Measurements from ENCODE around the gene PDZK1IP1. TPM values are rescaled to one million over a fixed set of nuclear protein-coding genes. Genes with fewer than 3 reads are reported as not detected.
"Not testable (repeated sequence)": the region's sequence is repeated elsewhere in the genome, so short reads cannot be mapped to it uniquely, and the experiment has no call there.

Gene PDZK1IP1
- total RNA-seq, 1 experiment from 2014 or later, result not detected

- ChIA-PET POLR2A (ENCODE audit: low non-redundant PET) (no interaction called here), CTCF (no interaction called here)
- H3K27me3 ChIP-seq (replicated peaks; ENCODE audit: insufficient read depth, low read depth, low read length, poor library complexity), result peaks cover 31% of the 10 kb centered on the region
- H3K27ac ChIP-seq (ENCODE audit: low read depth, low read length, poor library complexity, severe bottlenecking), result no peak overlapping the region
- no peak overlapping the region for H3K4me3 ChIP-seq (ENCODE audit: low read depth, low read length, poor library complexity, severe bottlenecking)
- no peaks in the 10 kb centered on the region for H3K4me1 ChIP-seq (ENCODE audit: insufficient read depth, low read length, poor library complexity, severe bottlenecking)
- intact Hi-C loops (cut with micrococcal nuclease; ENCODE audit: unreplicated experiment), result no loop called here
- TF ChIP-seq CTCF (conservative IDR thresholded peaks at IDR 0.05; ENCODE audit: low read depth, low read length) (no peak), EZH2 (IDR thresholded peaks at IDR 0.05; ENCODE audit: borderline replicate concordance, low read depth, low read length, poor library complexity, severe bottlenecking) (no peak)
- H3K9me3 ChIP-seq (ENCODE audit: low read depth, low read length, poor library complexity, severe bottlenecking), result peaks cover 8% of the 10 kb centered on the region
- no peaks in the 10 kb centered on the region for H3K36me3 ChIP-seq (ENCODE audit: insufficient read depth, low read length, poor library complexity, severe bottlenecking)
- BruUV-seq (replicated peaks), result no TSS peak
- no peak for DNase-seq (ENCODE audit: low spot score)
These were observed 11.3 kb upstream of the PDZK1IP1 start for GRCh38 chr1:47201179-47201578.

GRCh38 chr1:47198214-47198613 is 8.4 kb upstream of the PDZK1IP1 start:
- H3K27ac ChIP-seq (ENCODE audit: low read depth, low read length, poor library complexity, severe bottlenecking), result no peak overlapping the region
- no peaks in the 10 kb centered on the region for H3K4me1 ChIP-seq (ENCODE audit: insufficient read depth, low read length, poor library complexity, severe bottlenecking)
- POLR2A ChIA-PET (ENCODE audit: low non-redundant PET), result no interaction called here
- H3K4me3 ChIP-seq (ENCODE audit: low read depth, low read length, poor library complexity, severe bottlenecking), result no peak overlapping the region
- BruUV-seq (replicated peaks), result no TSS peak
- H3K36me3 ChIP-seq (ENCODE audit: insufficient read depth, low read length, poor library complexity, severe bottlenecking), result no peaks in the 10 kb centered on the region
- intact Hi-C loops (cut with micrococcal nuclease; ENCODE audit: unreplicated experiment), result no loop called here
- TF ChIP-seq CTCF (conservative IDR thresholded peaks at IDR 0.05; ENCODE audit: low read depth, low read length) (no peak), EZH2 (IDR thresholded peaks at IDR 0.05; ENCODE audit: borderline replicate concordance, low read depth, low read length, poor library complexity, severe bottlenecking) (no peak)
- H3K27me3 ChIP-seq (replicated peaks; ENCODE audit: insufficient read depth, low read depth, low read length, poor library complexity), result peaks cover 30% of the 10 kb centered on the region
- no peak for DNase-seq (ENCODE audit: low spot score)
- peaks cover 6% of the 10 kb centered on the region for H3K9me3 ChIP-seq (ENCODE audit: low read depth, low read length, poor library complexity, severe bottlenecking)
- CTCF ChIA-PET, result no interaction called here

DNA sequence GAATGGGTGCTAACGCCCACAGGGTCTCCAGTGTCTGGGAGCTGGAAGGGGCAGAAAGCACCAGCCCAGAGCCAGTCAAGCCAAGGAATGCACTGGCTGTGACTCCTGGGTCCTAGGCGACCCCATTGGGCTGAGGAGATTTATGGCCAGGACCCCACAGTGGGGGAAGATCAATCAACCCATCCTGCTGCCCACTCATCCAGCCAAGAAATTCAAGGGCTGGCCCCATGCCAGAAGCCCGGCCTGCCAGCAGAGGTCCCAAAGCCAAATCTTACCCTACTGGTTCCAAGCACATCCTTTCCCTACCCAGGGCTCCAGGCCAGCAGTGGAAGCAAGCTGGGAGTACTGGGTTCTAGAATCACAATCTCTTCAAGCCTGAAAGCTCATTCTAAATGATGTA is 6.8 kb upstream of the PDZK1IP1 start:
- Histone ChIP-seq H3K4me3 (ENCODE audit: low read depth, low read length, poor library complexity, severe bottlenecking) (no peak overlapping the region), H3K36me3 (ENCODE audit: insufficient read depth, low read length, poor library complexity, severe bottlenecking) (no peaks in the 10 kb centered on the region), H3K27me3 (replicated peaks; ENCODE audit: insufficient read depth, low read depth, low read length, poor library complexity) (peaks cover 27% of the 10 kb centered on the region), H3K9me3 (ENCODE audit: low read depth, low read length, poor library complexity, severe bottlenecking) (no peaks in the 10 kb centered on the region), H3K27ac (ENCODE audit: low read depth, low read length, poor library complexity, severe bottlenecking) (no peak overlapping the region), H3K4me1 (ENCODE audit: insufficient read depth, low read length, poor library complexity, severe bottlenecking) (no peaks in the 10 kb centered on the region)
- POLR2A ChIA-PET (ENCODE audit: low non-redundant PET), result no interaction called here
- TF ChIP-seq EZH2 (IDR thresholded peaks at IDR 0.05; ENCODE audit: borderline replicate concordance, low read depth, low read length, poor library complexity, severe bottlenecking) (no peak), CTCF (conservative IDR thresholded peaks at IDR 0.05; ENCODE audit: low read depth, low read length) (no peak)
- no TSS peak for BruUV-seq (replicated peaks)
- no peak for DNase-seq (ENCODE audit: low spot score)
- intact Hi-C loops (cut with micrococcal nuclease; ENCODE audit: unreplicated experiment), result no loop called here
- CTCF ChIA-PET, result interaction anchor here (0.5 kb wide), 1 partner anchor 258 kb away, joined by 3 read pairs; no protein-coding TSS in a partner anchor

DNA sequence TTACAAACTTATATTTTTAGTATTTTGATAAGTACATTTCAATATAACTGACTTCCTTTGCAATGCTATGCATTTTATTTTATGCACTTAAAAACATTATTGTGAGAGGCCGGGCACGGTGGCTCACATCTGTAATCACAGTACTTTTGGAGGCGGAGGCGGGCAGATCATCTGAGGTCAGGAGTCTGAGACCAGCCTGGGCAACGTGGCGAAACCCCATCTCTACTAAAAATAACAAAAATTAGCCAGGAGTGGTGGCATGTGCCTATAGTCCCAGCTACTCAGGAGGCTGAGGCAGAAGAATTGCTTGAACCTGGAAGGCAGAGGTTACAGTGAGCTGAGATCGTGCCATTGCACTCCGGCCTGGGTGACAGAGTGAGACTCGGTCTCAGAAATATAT is 6.1 kb upstream of the PDZK1IP1 start:
- BruUV-seq (replicated peaks); intact Hi-C loops (cut with micrococcal nuclease; ENCODE audit: unreplicated experiment): not testable (repeated sequence)

More for the DNA sequence above, 6.1 kb upstream of the PDZK1IP1 start:
- H3K36me3 ChIP-seq (ENCODE audit: insufficient read depth, low read length, poor library complexity, severe bottlenecking); POLR2A ChIA-PET (ENCODE audit: low non-redundant PET); H3K9me3 ChIP-seq (ENCODE audit: low read depth, low read length, poor library complexity, severe bottlenecking); H3K4me1 ChIP-seq (ENCODE audit: insufficient read depth, low read length, poor library complexity, severe bottlenecking); H3K4me3 ChIP-seq (ENCODE audit: low read depth, low read length, poor library complexity, severe bottlenecking); H3K27ac ChIP-seq (ENCODE audit: low read depth, low read length, poor library complexity, severe bottlenecking); CTCF ChIA-PET; DNase-seq (ENCODE audit: low spot score): not testable (repeated sequence)
- peaks cover 21% of the 10 kb centered on the region for H3K27me3 ChIP-seq (replicated peaks; ENCODE audit: insufficient read depth, low read depth, low read length, poor library complexity)
